GM19238 (cell line): Measurements from ENCODE around the gene RCL1.
"Not testable (repeated sequence)": the region's sequence is repeated elsewhere in the genome, so short reads cannot be mapped to it uniquely, and the experiment has no call there.

Source experiments
- DNase-seq: peaks from one replicate; pipeline ENCODE4 v3.0.0; 2011; ENCODE audit warnings: low spot score; ENCODE audit not compliant: insufficient read length

Gene RCL1

GRCh38 chr9:4781408-4781807 is 11.3 kb upstream of the RCL1 start:
- DNase-seq: no peak

- DNase-seq: not testable (repeated sequence)
Observed at GRCh38 chr9:4783191-4783590, 9.6 kb upstream of the RCL1 start.

- DNase-seq: no peak
Observed at GRCh38 chr9:4784403-4784802, 8.3 kb upstream of the RCL1 start.

GRCh38 chr9:4786599-4786998 is 6.1 kb upstream of the RCL1 start:
- DNase-seq: no peak

DNA sequence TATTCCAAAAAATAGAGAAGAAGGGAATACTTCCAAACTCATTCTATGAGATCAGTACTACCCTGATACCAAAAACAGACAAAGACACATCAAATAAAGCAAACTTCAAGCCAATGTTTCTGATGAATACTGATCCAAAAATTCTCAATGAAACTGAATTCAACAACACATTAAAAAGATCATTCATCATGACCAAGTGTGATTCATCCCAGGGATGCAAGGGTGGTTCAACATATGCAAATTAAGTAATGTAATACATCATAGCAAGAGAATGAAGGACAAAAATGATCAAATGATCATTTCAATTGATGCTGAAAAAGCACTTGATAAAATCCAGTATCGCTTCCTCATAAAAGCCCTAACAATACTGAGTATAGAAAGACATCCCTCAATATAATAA is 4.9 kb upstream of the RCL1 start:
- DNase-seq: no peak

- DNase-seq: no peak
Observed at GRCh38 chr9:4788703-4789102, 4.0 kb upstream of the RCL1 start.

- DNase-seq: no peak
Observed at GRCh38 chr9:4792054-4792571, 631 bp upstream of the RCL1 start.

- no peak for DNase-seq
Observed at GRCh38 chr9:4793459-4794395, 983 bp downstream of the RCL1 start.

DNA sequence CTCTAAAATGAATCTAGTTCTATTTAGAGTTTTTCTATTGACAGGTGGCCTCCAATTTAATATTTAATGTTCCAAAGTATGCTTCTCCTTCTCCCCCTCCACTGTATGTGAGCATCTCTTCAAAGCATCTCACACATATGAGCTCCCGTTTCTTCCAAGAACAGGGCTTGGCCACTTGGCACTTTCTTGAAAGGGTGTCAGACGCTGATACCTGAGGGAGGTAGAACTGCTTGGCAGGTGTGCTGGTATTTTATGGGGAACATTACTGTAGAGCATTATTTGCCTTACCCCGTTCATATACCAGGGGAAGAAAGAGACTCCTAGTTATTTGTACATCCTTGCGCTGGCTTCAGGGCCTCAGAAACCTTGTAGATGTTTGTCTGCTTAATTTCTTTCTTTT is 1.9 kb downstream of the RCL1 start:
- DNase-seq: no peak

- DNase-seq: not testable (repeated sequence)
Observed at GRCh38 chr9:4795108-4795507, 2.4 kb downstream of the RCL1 start.

DNA sequence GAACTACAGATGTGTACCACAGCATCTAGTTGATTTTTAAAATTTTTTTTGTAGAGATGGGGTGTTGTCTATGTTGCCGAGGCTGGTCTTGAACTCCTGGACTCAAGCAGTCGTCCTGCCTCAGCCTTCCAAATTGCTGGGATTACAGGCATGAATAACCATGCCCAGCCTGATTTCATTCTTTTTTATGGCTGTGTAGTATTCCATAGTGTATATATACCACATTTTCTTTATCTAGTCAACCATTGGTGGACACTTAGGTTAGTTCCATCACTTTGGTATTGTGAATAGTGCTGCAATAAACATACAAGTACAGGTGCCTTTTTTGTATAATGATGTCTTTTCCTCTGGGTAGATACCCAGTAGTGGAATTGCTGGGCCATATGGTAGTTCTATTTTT is 3.8 kb downstream of the RCL1 start:
- no peak for DNase-seq

DNA sequence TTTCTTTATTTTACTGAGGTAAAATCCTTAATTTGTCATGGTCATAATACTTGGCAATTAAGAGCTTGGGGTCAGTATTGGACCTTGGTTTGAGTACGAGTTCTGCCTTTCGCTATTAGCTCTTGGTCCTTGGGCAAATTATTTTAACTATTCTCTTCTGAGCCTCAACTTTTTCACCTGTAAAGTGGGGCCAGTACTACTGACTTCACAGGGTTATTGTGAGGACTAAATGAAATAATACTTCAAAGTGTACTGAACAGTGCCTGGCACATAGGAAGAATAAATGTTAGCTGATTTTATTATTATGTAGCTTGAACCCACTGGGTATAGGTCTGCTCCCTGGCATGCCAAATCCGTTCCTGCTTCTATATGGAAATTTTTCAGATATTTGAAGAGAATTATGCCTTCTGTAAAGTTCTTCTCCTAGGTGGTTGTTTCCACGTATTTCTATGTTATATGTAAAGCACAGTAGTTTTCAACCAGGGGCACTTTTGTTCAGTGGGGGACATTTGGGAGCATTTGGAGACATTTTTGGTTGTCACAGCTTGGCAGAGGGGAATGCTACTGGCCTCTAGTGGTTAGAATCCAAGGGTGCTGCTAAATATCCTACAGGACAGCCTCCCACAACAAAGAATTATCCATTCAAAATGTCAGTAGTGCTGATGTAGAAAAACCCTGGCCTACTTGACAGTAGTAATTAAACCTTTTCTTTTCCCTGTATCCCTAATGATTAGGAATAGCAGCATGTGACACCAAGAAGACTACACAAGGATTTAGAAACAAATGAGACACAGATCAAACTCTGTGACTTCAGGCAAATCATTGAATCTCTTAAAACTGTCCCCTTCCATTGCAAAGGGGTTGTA is 4.5 kb downstream of the RCL1 start:
- DNase-seq: no peak

- DNase-seq: no peak
Observed at GRCh38 chr9:4797854-4798150, 5.1 kb downstream of the RCL1 start.

DNA sequence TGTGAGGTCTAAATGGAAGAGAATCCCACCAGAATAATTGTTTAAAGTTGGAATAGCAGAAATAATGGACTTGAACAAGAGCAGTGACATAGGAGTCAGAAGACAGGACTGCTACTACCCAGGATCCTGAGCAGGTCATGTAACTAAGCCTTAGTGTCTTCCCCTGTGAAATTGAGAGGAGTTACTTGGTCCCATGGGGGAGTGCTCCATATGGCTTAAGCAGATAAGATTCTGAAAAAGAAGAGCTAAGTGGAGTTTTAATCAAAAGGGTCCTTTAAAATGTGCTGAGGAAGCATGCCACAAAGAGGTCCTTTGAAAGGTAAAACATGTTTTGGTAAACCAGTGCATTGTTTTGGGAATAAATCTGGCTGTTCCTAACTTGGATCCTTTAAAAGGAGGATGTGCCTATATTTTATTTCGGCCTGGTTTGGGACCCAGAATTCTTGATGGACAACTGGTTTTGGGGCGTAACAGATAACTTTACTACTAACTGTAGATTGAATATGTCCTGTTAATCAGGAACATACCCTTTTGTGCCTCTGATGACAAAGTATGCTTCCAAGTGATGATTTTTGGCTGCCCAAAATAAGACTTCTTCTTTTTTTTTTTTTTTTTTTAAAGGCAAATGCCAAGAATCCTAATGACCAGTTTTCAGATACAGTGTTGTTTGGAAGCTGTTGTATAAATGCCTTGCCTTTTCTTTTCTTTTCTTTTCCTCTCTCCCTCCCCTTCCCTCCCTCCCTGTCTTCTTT is 5.7 kb downstream of the RCL1 start:
- DNase-seq: no peak

DNA sequence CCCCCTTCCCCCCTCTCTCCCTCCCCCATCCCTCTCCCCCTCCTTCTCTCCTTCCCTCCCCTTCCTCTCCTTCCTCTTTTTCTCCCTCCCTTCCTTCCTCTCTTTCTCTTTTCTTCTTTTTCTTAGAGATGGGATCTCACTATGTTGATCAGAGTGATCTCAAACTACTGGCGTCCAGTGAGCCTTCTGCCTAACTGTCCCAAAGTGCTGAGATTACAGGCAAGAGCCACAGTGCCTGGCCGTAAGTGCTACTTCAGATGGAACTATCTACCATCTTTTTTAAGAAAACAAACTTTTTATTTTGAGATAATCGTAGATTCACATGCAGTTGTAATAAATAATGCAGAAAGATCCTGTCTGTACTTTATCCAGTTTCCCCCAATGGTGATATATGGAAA is 6.3 kb downstream of the RCL1 start:
- no peak for DNase-seq

DNA sequence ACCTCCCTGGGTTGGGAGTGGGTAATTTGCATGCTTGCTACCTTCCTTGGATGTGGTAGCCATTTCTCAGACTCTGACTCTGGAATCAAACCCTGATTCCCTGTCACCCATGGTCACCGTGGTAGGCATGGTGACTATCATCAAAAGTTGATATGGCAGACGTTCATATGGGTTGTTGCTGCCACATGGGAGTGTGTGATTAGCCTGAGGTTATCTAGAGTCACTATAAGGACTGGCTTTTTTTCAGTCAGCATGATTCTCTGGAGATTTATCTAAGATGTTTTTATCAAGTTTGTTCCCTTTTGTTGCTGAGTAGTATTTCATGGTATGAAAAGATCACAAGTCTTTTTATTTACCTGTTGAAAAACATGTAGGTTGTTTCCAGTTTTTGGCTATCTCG is 7.0 kb downstream of the RCL1 start:
- no peak for DNase-seq

DNA sequence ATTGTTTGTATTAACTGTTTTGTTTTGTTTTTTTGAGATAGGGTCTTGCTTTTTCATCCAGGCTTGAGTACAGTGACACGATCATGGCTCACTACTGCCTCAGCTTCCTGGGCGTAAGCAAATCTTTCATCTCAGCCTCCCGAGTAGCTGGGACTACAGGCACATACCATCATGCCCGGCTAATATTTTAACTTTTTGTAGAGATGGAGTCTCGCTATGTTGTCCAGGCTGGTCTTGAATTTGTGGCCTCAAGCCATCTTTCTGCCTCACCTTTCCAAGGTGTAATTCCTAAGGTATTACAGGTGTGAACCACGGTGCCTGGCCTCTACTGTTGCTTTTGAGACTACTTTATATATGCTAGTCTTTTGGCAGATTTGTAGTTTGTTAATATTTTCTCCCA is 8.4 kb downstream of the RCL1 start:
- DNase-seq: no peak

DNA sequence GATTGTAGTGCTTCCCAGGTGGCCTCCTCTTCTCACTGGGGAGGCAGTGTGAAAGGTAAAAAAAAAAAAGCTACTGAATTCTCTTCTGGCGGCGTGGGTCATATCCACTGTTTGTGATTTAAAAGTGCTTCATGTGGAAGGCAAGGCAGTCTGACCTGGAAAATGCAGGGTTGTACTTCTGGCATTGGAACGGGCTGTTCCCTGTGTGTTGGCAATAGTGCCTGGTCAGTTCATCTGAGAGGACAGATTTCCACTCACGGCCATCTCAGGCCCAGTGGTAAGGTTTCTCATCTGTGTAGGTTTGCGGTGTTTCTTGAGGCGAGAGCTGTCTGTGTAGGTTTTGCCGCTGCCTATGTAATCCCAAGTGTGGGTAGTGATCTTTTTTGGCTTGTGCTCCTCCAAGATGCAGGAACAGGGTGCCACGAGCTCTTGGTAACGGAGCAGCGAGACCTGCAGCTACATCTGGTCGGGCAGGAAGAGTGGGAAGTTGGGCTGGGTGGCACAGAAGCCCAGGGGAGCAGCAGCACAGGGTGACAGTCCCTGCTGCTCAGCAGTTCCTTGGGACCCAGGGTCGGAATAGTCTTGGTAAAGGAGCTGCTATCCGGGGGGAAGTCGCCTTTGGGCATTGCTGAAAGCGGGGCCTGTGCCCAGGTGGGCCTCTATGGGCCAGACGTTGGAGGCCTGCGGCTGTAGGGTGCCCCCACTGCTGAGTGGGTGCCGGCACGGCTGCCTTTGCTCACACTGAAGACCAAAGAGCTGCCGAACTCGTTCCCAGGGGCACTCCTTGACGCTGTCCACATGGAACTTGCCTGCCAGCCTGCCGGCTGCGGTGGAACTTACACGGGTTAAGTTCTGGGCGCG is 11.2 kb downstream of the RCL1 start:
- no peak for DNase-seq

DNA sequence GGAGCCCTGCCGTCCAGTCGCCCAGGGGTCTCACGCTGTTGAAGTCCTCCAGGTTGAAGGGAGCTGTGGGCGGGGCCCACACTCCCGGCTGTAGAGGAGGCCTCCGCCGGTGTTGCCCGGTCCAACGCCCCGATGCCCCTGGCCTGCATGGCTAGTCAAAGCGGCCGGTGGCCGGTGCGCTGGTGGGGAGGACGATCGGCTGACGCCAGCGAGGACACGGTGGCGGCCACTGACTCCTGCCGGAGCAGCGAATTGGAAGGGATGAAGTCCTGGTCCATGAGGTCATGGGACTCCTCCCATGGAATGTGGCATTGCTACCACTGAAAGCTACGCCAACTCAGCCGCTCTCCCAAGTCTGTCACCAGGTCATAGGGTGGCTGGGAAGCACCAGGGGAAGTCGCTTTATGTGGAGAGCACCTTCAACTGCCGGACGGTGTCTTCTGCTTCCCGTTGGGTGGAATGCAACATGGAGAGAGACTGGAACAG is 11.8 kb downstream of the RCL1 start:
- DNase-seq: no peak

- DNase-seq: no peak
Observed at GRCh38 chr9:4805191-4805918, 12.6 kb downstream of the RCL1 start.
